GM21529 (cell line): Measurements from ENCODE around the gene RGMA.

ENCODE experiments used
- ATAC-seq: cut with Tn5 transposase; IDR thresholded peaks from one replicate; pipeline ENCODE4 v1.9.1; 2021; ENCODE audit not compliant: unreplicated experiment

RGMA gene

DNA sequence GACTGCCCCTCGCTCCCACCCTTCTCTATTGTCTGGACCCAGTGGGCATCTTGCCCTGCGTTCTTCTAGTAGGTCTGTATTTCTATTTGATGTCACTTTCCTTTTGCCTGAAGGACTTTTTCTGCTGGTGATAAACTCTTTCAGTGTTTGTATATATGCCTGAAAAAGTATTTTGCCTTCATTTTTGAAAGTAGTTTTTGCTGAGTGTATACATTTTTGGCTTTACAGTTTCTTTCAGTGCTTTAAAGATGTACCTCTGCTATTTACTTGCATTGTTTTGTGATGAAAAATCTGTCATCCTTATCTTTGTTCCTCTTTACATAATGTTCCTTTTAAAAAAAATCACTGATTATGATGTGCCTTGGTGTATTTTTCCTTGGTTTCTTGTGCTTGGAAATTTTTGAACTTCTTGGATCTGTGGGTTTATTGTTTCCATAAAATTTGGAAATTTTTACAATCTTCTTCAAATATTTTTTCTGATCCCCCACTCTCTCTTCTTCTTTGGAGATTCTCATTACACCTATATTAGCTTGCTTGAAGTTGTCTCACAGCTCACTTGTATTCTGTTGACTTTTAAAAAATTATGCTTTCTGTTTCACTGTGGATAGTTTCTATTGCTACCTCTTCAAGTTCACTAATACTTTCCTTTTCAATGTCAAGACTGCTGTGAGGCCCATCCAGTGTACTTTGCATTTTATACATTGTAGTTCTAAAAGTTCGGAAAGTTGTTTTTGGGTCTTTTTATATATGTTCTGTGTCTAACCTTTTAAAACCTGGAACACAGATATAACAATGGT, 67.8 kb downstream of the RGMA start:
- peak; percentile 90 for ATAC-seq

DNA sequence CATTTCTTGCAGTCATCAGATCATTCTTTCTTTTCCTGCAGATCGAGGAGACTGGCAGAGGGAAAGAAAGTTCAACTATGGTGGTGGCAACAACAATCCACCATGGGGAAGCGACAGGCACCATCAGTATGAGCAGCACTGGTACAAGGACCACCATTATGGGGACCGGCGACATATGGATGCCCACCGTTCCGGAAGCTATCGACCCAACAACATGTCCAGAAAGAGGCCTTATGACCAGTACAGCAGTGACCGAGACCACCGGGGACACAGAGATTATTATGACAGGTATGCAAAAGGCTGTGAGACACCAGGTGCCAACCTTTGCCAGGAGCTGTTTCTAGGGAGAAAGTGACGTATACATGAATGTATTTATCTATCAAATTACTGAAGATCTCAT, 69.0 kb downstream of the RGMA start:
- no peak for ATAC-seq

DNA sequence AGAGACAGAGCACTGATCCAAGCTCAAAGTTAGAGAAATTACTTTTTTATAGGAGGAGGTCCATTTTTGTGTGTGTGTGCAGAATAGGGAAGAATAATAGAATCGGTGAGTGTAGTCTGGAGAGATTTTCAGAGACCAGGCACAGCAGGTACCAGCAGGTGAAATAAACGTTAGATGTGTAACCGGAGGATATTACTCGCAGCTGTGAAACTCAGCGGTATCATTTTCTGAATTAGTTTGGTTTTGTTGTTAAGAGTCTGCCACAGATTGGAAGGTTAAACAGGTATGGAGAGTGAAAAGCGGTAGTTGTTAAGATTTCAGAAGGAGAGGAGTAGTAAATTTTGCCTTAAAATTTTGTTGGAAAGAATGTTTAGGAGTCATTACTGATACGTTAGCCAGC, 69.9 kb downstream of the RGMA start:
- ATAC-seq = no peak

DNA sequence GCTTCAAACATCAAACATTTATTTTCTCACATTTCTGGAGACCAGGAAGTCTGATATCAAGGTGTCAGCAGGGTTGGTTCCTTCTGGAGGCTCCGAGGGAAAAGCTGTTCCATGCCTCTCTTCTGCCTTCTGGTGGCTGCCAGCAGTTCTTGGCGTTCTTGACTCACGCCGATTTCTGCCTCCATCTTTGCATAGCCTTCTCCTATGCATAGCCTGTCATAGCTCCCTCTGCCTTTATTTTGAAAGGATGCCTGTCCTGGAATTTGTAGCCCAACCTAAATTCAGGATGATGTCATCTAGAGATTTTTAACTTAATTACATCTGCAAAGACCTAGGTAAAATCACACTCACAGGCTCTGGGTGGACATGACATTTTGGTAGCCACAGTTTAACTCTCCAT, 70.4 kb downstream of the RGMA start:
- no peak for ATAC-seq

DNA sequence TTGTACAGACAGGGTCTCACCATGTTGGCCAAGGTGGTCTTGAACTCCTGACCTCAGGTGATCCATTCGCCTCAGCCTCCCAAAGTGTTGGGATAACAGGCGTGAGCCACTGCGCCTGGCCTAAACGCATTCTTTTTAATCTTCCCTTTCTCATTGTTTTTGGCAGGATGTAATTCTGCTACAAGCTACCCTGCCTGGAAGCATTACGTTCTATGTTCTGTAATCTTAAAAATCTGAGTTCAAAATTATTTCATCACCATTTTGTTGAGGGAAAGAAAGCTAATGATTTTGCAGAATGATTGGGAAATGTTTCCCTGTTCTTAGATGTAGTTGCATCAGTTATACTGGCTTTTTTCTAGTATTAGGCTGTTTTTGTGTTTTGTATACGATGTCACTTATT, 71.5 kb downstream of the RGMA start:
- no peak for ATAC-seq

DNA sequence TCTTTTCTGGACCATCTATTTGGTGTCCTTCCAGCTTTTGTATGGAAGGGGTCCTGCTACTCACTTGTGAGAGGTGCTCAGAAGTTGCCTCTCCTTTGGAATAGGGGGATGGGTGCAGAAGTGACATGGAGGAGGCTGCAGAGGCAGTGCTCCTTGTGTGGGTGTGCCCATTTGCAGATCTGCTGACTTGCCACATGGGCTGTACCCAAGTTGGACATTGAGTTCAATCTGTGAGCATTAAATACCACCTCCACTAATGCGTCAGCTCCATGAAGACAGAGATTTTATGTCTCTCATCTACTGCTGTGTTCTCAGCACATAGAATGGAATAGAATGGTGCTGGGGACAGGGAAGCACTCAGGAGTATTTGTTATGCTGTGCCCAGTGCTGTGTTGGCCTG, 76.2 kb downstream of the RGMA start:
- no peak for ATAC-seq

DNA sequence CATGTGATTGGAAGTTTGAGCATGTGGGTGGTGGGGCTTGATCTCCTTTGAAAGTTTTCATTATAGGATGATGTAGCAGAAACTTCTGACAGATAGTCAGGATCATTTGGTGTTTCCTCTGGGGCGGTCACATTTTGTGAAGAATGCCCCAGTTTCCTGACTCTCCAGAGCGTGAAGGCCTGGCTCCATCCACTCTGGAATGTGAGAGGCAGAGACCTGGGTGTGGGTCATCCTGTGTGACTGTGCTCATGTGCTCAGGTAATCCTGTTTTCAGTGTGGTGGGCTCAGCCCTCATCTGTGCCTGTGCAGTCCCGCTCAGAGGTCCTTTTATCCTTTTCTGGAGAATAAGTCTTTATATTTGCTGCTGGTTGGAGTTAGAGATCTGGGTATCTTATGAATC, 81.0 kb downstream of the RGMA start:
- no peak for ATAC-seq

DNA sequence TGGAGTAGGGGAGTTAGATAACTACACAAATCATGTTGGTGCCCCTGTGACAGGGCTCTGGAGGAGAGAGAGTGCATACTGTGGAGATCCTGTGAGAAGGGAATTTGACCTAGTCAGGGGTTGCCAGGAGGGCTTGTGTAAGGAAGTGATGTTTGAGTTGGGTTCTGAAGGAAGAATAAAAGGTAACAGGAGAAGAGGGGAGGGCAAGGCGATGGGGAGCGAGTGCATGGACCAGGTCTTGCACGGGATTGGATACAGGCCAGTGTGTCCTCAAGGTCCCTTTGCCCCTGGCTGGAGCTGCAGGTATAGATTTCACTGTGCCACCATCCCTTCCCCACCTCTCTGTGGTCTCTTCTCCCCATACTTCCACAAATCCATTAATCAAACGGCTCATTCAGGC, 83.9 kb downstream of the RGMA start:
- no peak for ATAC-seq

DNA sequence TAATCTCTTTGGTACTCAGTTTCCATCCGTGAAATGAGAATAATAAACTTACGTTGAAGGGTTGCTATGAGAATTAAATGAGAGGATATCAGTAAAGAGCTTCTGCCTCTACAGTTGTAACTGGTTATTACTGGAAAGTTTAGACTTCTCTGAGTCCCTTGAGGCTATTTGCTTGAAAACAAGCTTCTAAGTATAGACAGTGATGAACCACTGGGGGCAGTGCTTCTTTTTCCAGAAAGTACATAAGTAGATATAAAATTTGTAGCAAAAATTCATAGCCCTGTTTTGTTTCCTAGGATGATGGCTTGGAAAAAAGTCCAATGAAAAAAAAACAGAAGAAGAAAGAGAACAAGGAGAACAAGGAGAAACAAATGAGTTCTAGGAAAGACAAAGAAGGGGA, 87.1 kb downstream of the RGMA start:
- ATAC-seq = no peak

DNA sequence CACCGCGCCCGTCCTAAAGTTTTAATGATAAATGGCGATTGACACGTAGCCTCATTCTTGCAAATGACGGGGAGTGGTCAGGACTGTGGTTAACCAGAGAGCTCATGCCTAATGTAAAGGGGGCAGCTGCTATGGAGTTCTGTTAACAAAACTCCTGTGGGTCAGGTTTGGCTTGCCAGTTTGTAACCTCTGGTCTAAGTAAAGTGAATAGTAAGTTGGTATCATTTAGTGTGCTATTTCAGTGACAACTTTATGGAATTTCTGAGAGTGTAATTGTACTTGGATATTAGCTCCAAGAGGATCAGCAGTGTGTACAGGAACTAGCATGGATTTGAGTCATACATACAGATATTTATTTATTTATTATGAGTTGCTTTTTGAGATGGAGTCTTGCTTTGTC, 87.9 kb downstream of the RGMA start:
- no peak for ATAC-seq

DNA sequence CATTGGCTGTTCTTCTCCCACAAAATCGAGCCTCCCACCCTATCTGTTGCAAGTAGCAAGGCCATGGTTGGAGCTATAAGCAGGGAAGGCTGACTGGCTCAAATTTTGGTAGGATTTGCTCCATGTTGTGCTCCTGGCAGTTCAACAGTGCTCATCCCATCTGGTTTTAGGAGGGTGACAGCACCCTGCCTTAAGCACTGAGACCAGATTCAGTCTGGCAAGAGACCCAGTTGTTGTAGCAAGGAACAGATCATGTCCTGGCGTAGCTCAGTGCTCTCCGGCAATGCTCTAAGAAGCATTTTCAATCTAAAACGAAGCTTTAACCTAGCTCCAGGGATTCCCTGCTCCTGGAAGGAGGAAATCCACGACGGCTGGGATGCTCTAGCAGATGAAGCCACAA, 91.2 kb downstream of the RGMA start:
- no peak for ATAC-seq

DNA sequence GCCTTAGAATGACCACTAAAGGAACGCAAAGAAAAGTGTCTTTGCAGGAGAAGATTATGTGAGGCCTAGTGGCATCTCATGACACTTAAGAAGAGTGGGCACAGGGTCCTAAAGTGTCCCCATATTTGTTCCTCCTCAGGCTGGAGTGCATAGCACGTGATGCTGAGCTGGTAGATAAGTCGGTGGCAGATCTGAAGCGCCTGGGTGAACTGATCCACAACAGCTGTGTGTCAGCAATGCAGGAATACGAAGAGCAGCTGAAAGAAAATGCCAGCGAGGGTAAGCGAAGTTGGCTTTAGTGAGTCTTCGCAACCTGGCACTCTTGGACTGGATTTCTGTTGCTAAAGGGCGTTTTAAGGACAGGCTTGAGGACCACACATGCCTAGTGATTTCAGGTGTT, 96.3 kb downstream of the RGMA start:
- no peak for ATAC-seq

DNA sequence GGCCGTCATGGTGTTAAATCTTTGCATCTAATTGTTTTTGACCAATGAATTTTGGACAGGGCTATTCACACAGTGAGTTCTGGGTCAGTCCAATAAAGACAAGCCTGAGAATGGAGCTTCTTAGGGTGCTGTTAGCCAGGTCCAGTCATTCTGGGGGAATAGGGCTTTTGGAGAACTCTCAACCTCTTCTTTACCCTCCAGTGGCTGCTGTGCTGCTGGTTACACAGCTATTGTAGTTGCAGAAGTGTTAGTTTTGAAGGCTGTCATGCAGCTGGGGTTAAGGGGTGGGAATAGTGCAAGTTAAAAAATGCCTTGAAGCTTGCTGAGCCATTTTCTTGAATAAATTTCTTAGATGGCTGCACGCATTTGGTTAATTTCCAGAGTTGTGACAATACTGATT, 99.0 kb downstream of the RGMA start:
- no peak for ATAC-seq

DNA sequence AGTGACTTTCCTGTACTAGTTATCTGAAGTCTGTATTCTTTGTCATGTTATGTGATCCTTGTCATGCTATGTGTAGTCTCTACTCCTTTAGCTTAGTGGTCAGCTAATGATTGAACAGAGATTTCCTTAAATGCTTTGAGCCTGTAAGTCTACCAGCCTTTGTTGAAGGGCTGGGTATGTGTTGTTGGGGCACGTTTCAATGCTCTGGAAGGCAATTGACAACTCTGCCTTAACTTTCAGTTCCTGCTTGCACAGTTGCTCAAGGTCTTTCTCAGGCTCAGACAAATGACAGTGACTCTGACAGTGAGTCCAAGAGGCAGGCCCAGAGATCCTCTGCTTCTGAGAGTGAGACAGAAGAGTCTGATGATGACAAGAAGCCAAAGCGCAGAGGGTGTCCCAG, 99.5 kb downstream of the RGMA start:
- peak; percentile 73 for ATAC-seq
